Ecto neural progenitor cell (in vitro differentiated cells): Measurements from ENCODE around the gene UGCG.
"Not testable (repeated sequence)": the region's sequence is repeated elsewhere in the genome, so short reads cannot be mapped to it uniquely, and the experiment has no call there.

Source experiments
- DNase-seq: peaks from one replicate; pipeline ENCODE4 v3.0.0-alpha.2; 2018; ENCODE audit warnings: low spot score

Gene UGCG

DNA sequence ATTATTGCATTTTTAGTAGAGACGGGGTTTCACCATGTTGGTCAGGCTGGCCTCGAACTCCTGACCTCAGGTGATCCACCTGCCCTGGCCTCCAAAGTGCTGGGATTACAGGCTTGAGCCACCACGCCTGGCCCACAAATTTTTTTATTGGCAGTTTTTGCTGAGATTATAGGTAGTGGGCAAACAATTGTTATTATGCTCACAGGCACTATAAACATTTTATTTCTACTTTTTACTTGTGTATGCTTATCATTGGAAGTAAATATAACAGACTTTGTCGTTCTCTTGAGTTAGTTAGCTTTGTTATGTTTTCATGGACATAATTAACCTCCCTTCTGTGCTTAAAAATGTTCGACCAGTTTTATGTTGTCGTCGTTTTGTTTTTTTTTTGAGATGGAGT, 23.9 kb downstream of the UGCG start:
- DNase-seq, result no peak

DNA sequence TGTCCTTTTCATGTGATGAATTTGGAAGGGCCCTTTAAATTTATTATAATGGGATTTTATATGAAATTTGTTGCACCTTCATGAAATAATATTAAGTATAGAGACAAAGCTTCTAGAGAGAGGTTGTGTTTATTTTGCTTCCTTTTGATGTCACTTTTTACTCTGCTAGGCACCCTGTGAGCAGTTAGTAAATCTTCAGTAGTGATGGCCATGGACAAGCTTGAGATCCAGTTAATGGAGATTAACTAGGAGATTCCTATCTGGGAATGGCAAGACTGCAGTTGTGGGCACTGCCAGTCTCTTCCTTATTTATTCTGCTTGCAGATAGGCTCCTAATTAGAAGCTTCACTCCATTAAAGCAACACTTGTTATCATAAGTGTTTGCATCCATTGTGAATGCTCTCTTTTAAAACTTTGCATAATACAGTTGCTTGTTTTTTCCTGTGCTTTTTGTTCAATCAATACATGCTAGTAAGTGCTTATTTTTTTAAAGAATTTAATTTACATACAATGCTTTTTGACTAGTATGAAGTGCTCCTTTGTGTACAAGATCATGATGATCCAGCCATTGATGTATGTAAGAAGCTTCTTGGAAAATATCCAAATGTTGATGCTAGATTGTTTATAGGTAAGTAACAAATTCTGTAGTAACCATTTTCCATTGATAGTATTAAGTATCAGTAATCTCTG, 25.9 kb downstream of the UGCG start:
- DNase-seq, result no peak

GRCh38 chr9:111924281-111924680, 27.7 kb downstream of the UGCG start:
- no peak for DNase-seq

- DNase-seq, result no peak
Measured at GRCh38 chr9:111925017-111925770, 28.6 kb downstream of the UGCG start.

- DNase-seq, result no peak
Measured at GRCh38 chr9:111925784-111926183, 29.2 kb downstream of the UGCG start.

- DNase-seq, result no peak
Measured at GRCh38 chr9:111926421-111926875, 29.8 kb downstream of the UGCG start.

GRCh38 chr9:111928359-111928720, 31.7 kb downstream of the UGCG start:
- DNase-seq, result no peak

GRCh38 chr9:111934747-111935146, 38.1 kb downstream of the UGCG start:
- no peak for DNase-seq

- no peak for DNase-seq
Measured at GRCh38 chr9:111936391-111936790, 39.8 kb downstream of the UGCG start.

DNA sequence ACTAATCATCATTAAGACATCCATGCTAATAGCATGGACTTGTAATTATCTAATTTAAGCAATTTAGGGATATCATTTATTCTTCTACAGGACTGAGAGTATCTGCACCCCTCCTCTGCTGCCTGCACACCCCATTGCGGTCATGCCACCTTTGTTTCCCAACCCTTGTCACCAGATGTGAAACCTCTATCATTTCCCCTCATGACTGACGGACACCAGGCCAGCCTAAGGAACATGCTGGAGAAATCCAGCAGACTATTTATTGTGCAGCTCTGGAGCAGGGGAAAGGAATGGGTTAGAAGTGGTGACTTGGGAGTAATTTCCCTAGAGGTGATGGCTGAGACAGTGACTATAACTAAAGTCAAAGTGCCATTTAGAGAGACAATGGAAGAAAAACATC, 40.7 kb downstream of the UGCG start:
- no peak for DNase-seq

GRCh38 chr9:111937781-111938426, 41.3 kb downstream of the UGCG start:
- no peak for DNase-seq

DNA sequence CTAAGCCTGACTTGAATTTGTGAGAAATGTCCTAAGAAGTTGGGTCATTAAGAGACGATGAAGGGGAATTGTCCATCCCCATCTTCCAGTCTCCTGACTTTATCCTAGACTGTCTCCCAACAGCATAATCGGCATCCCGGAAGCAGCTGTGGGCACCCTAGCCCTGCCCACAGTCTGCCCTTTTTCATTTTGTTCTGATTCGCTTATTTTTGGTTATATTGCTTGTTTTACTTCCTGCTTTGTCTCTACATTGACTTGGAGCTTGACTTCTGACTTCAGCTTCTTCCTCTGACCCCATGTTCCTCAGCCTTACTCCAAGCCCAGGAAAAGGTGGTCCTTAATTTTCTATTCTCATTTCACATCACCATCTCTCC, 41.8 kb downstream of the UGCG start:
- DNase-seq, result no peak

GRCh38 chr9:111939322-111939721, 42.7 kb downstream of the UGCG start:
- no peak for DNase-seq

DNA sequence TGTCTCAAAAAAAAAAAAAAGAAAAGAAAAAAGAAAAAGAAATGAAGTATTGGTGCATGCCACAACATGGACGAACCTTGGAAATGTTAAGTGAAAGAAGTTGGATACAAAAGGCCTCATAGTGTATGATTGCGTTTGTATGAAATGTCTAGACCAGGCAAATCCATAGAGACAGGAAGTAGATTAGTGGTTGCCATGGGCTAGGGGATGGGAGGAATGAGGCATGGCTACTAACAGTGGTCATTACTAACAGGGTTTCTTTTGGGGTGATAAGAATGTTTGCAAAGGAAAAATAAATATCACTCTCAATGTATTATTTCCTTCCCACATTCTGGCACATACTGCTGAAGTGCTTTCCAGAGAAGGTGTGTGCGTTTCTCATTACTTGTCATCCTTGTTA, 44.1 kb downstream of the UGCG start:
- DNase-seq, result no peak

DNA sequence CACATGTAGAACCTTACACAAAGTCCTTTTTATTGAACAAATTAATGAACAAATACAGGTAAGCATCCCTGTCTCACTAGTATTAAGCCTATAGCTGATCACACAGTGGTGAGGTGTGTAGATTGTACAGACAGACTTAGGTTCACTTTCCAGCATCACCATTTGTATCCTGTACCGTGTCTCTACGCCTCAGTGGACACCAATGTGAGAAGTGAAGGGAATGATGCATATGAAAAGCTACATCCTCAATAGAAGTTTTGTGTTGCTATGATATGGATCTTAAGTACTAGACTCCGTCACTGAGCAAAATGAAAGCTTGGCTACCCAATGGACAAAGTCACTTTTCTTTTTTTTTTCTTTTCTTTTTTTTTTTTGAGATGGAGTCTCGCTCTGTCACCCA, 46.6 kb downstream of the UGCG start:
- no peak for DNase-seq

GRCh38 chr9:111943746-111944145, 47.1 kb downstream of the UGCG start:
- DNase-seq, result no peak

DNA sequence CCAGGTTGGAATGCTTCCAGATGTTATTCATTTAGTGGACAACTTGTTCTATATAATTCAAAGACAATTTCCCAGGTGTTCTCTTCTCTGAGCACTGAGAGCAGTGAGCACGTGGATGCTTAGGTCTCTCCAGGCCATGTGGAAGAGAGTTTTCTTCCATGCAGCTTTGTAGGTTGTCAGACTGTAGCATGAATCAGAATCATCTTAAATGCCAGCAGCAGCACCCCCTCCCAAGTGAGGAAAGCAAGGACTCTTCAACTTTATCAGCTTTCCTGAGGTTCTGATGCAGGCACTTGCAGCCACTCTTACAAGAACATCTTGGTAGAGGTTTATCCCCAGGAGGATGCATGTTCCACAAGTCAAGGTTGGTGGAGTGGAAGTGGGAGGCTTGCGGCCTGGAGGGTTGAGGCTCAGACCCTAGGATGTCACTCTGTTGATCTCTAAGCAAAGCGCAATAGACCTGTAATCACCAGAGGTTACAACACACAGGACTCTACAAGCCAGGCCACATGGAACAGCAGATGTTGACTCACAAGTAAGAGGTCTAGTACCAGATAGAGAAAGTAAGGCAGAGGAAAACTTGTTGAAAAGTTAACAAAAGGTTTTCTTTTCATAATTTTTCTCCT, 47.7 kb downstream of the UGCG start:
- no peak for DNase-seq

- DNase-seq, result no peak
Measured at GRCh38 chr9:111945216-111945615, 48.6 kb downstream of the UGCG start.

DNA sequence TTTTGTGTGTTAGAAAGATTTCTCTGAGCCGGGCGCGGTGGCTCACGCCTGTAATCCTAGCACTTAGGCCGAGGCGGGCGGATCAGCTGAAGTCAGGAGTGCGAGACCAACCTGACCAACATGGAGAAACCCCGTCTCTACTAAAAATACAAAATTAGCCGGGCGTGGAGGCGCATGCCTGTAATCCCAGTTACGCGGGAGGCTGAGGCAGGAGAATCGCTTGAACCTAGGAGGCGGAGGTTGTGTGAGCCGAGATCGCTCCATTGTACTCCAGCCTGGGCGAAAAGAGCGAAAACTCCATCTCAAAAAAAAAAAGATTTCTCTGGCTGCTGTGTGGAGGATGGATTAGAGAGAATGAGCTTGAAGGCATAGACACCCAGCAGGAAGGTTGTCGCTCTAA, 51.5 kb downstream of the UGCG start:
- DNase-seq, result not testable (repeated sequence)

GRCh38 chr9:111948951-111949350, 52.3 kb downstream of the UGCG start:
- no peak for DNase-seq

- DNase-seq, result no peak
Measured at GRCh38 chr9:111949919-111950318, 53.3 kb downstream of the UGCG start.

- no peak for DNase-seq
Measured at GRCh38 chr9:111952559-111952958, 55.9 kb downstream of the UGCG start.

DNA sequence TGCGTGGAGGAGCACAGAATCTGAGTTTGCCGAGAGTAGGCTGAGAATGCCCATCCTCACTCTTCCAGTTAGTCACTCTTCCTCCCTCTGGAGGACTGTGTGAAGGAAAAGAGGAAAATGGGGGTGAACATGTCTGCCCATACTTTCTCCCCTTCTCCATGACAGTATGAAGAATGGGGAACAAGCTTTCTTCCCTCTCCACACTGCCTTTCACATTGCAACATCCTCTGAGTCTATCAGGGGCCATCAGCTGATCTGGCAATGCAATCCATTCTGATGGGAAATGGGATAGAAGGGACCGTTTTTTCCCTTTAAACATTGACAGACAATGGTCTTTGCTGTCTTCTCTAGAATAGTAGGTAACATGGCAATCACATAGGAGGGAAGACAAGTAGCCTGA, 56.8 kb downstream of the UGCG start:
- no peak for DNase-seq
